Measurements from ENCODE around the gene ZNF175.
A peak's percentile ranks its signal among the peaks of the same experiment; 100 is the strongest.

Gene ZNF175

DNA sequence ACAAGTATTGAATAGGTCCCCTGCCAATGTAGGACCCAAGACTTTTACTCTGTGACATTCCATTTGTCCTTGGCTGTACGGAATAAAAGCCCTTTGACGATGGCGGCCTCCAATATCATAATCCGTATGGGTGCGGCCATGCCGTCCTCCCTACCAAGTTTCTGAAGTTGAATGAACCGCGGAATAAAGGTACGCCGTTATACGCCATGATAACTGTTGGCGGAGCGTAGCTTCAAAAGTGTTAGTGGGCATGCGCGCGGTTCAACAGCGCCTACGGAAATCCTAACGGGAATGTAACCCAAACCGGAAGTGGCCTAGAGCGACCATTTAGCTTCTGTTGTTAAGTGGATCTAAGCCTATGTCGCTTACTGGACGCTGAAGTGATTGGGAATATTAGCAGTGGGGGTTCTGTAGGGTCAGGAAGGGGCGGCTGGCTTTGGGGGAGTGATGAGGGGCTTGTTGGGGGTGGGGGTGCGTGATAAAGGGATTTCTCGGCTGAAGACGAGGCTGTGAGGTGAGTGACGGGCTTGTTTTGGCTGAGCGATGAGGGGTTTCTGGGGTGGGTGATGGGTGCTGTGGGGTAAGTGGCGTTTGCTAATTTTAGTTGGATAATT lies at the start of gene ZNF175:
ZNF175 (plus strand) TSS at position 322 of the 614 bp plus-strand sequence. CDS start 2,047 bp downstream, outside the sequence.
- Histone ChIP-seq H3K27ac (peak within 1 kb of the TSS in 17 of 21 experiments; percentile 46 to 83 (median 63)), H3K4me3 (peak within 1 kb of the TSS; percentile 52 to 76 (median 65))

DNA sequence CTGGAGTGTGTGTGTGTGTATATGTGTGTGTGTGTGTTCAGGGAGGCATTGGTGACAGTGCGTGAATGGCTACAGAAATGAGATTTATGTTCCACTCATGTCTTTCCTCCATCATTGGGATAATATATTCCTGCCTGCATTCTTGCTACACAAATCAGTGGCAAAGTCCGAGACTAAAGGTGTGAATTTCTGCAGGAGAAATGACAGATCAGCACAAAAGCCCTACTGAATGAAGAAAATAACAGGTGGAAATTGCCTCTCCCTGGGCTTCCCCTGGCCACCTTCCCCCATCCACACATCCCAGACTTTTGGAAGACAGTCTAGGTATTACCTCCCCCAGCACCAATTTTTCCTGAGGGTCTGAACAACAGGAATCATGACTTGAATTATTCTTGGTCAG lies 49.7 kb upstream of the ZNF175 start:
- Histone ChIP-seq H3K4me3 (no peak overlapping the region), H3K27ac (no peak overlapping the region)

DNA sequence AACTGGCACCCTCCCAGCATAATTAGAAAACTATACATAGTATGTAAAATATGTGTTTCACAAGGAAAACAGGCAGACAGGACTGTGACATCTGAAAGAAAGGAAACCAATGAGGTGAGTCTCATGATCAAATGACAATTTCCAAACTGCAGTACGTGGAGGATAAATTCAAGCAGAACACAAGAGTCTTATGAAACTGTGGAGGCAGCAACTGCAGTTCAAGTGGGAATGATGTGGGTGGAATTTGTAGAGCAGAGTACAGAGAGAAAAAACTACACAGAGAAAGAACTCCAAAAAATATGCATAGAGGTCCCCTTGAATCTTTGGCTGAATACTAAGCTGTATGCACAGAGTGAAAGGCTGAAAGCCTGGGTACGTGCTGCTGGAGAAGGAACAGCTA lies 49.3 kb upstream of the ZNF175 start:
- no peak overlapping the region for H3K4me3 ChIP-seq
- H3K27ac ChIP-seq, result no peak overlapping the region

DNA sequence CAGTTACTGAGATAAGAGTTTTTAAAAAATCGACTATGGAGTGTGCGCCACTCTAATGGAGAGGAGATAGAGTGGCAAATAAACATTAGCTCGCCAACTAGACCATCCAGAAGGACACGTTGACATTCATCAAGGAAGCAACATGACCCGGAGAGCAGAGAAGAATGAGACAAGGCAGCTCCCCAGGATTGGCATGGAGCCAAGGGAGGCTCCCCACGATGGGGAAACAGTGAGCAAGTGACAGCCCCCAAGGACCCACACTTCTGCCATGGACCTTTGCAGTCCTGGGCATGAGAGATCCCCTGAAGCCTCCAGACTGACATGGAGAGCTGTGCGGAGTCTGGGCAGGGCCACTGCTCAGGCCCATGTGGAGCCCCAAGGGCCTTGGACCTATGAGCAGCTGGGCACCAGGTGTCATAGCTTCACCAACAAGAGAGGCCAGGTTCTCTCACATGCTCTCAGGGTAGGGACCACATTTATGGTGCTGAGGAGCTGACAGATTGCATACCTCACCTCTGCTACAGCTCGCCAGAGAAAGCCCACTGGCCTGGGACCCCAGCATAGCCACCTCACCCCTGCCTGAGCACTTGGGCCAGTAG lies 46.3 kb upstream of the ZNF175 start:
- Histone ChIP-seq H3K27ac (no peak overlapping the region), H3K4me3 (no peak overlapping the region)

DNA sequence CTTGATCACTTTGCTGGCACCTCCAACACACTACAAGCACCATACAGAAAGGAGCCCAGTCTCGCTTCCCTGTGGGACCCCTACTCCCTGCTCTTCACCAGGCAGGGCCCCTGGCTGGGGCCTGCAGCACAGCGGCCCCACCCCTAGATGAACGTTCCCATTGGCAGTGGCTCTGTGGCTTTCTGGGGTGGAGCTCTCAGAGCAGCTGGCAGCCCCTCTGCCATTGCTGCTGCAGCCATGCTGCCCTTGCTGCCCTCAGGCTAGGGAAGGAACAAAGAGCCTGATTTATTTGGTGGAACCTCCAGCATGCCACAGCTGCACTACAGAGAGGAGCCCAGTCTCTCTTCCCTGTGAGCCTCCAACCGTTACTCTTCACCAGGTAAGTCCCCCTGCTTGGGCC lies 45.4 kb upstream of the ZNF175 start:
- no peak overlapping the region for H3K4me3 ChIP-seq
- H3K27ac ChIP-seq, result no peak overlapping the region

DNA sequence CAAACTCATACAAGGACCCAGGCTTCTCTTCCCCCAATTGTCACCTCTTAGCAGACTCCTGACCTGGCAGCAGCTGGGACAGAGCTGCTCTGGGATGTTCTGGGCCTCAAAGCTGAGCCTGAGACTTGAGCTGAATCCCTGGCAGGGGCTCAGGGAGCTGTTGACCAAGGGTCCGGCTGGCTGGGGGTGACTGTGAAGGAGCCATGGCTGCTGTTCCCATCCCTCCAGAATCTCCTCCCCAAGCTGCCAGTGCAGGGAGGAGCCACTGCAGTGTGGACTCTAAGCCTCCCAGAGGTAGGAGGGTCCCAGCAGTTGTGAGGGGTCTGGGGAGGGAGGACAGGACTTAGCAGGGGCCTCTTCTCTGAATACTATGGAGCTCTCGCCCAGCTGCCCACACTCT lies 41.8 kb upstream of the ZNF175 start:
- Histone ChIP-seq H3K4me3 (no peak overlapping the region), H3K27ac (no peak overlapping the region)

DNA sequence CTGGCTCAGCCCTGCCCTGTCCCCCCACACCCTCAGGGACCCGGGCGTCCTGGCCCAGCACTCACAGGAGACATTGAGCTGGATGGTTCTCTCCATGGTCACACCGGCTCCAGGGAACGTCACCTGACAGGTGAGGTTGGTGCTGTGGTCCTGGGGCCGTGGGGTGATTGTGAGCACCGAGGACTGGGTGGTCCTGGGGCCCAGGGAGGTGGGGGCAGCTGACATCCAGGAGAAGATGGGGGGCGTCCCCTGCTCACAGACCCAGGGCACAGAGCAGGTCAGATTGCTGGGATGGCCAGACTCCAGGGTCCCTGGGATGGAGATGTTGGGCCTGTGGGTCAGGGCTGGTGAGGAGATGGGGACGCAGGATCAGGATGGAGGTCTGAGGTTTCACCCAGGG lies 40.5 kb upstream of the ZNF175 start:
- no peak overlapping the region for H3K4me3 ChIP-seq
- H3K27ac ChIP-seq, result peak overlapping the region in 1 of 21 experiments; percentile 46

DNA sequence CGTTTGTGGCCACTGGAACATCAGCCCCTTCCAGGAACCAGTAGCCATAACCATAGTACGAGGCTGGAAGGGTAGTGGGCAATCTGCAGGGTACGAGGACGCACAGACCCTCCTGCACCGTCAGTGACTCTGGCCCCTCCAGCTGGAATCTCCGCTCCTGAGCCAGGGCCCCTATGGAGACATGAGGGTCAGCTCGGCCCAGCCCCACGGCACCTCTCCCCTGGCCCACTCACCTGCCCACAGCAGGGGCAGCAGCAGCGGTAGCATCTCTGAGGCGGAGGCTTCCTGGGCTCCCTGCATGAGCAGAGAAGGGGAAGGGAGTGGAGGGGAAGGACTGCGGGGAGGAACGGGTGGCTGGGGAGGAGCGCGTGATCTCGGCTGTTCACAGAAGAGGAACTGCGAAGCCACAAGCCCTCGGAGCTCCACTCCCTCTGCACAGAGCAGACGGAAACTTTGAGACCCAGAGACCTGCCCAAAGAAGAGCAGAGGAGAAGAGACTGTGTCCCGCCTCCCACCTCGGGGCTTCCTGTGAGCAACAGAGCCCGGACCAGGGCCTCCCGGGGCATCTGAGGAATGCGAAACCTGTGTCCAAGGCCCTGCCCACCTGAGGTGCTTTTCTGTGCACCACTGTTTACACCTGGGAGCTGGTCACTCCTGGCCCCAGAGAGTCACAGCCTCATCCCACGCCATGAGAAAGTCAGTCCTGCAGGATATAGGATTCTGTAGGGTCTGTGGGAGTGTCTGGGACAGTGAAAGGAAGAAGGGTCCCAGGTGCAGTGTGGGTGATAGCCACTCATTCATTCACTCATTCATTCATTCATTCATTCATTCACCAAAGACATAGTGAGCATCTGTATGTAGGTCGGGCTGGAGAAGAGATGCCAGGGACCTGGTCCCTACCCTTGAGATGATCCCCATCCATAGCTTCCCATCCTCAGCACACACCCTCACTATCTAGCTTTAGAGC lies 39.5 kb upstream of the ZNF175 start, which contains the start of gene SIGLEC6:
SIGLEC6 (minus strand) TSS at position 322 of the 967 bp plus-strand sequence; CDS start at position 300, 22 bp downstream.
- H3K4me3 ChIP-seq, result no peak within 1 kb of the TSS
- peak within 1 kb of the TSS in 4 of 21 experiments; percentile 17 to 55 (median 38) for H3K27ac ChIP-seq

DNA sequence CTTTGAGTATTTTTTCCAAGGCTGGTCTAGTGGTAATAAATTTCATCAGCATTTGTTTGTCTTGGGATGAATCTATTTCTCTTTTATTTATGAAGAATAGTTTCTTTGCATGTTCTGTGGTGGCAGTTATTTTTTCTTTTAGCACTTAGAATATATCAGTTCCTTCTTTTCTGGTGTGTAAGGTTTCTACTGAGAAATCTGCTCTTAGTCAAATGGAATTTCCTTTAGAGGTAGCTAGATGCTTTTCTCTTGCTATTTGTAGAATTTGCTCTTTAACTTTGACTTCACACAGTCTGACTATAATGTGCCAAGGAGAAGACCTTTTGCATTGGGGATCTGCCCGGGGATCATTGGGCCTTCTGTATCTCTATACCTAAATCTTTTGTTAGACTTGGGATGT lies 35.5 kb upstream of the ZNF175 start:
- Histone ChIP-seq H3K27ac (no peak overlapping the region), H3K4me3 (no peak overlapping the region)

DNA sequence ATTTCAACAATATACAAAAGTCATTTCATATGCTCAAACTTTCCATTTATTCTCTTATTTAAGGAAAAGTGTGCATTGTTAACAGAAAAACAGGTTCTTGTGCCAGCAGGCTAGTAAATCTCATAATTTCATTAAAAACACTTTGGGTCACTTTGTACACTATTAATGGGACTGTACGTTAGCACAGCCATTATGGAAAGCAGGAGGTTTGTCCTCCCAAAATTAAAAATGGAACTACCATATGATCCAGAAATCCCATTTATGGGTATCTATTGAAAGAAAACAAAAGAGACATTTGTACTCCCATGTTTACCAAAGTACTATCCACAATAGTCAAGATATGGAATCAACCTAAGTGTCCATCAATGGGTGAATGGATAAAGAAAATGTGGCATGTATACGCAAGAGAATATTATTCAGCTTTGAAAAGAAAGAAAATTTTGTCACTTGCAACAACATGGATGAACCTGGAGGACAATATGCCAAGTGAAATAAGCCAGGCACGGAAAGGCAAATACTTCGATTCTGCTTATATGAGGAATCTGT lies 31.2 kb upstream of the ZNF175 start:
- Histone ChIP-seq H3K4me3 (no peak overlapping the region), H3K27ac (no peak overlapping the region)

DNA sequence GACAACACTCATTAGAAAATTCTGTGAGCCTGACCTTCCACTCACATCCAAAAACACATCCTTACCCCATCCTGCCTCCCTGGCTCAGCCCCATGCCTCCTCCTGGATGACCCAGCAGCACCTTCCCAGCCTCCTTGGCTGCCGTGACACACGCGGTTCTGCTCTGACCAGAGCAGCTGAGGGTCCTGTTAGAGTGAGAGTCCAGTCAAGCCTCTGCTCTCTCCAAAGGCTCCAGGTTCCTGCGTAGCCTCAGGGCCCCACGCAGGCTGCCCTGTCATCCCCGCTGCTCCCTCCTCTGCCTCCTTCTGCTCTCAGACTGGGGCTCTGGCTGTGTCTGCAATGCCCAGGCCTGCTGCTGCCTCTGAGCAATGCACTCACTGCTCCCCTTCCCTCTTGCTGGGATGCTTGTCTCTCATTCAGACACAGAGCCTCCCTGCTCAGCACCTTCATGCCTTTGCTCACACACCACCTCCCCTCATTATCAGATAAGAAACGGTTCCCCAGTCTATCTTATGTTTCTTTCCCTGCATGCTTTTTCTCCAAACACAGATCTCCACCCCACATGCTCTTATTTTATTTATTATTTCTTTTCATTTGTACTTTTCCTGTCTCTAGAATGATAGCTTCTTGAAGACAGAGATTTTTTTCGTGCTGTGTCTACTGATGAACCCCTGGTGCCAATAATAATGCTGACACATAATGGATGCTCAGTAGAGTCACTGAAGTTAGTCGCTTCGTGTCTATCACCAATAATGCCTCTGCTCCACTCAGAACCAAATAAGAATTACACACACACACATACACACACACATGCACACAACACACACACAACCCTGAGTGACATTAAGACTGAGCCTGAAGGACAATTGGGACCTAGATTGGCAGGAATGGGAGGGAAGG lies 29.4 kb upstream of the ZNF175 start:
- Histone ChIP-seq H3K4me3 (no peak overlapping the region), H3K27ac (no peak overlapping the region)

DNA sequence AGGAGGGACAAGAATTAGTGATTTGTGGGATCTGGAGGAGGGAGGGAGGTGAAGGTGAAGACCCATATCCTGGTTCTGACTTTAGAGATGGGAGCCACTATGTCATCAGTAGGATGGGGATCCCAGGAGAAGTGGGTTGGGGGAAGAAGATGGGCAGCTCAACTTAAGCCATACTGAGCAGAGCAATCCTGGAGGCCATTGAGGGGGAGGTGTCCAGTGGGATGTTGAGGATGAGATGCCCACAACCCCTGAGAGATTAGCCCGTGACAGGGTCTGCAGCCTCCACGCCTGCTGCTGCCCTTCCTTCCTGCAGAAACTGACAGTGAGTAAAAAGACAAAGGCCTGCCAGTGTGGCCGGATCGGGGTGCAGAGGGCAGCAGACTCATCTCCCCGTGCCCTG lies 28.4 kb upstream of the ZNF175 start:
- Histone ChIP-seq H3K4me3 (no peak overlapping the region), H3K27ac (no peak overlapping the region)

DNA sequence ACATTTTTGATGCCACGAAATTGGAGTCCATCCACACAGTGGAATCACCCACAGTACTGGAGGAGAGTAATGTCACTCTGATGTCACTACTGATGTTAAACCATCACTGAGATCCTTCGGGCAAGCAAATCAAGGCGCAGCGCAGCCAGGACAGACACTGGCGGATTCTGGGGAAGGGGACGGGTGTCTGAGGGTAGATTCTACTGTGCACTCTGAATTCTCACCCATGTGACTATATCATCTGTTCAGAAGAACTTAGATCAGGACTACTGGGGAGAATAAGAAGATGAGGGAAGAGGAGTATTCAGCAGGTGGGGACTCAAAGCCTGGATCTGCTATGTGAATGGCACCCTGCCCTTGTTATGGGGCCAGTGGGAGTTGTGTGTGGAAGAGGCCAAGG lies 27.0 kb upstream of the ZNF175 start:
- no peak overlapping the region for H3K4me3 ChIP-seq
- H3K27ac ChIP-seq, result no peak overlapping the region

DNA sequence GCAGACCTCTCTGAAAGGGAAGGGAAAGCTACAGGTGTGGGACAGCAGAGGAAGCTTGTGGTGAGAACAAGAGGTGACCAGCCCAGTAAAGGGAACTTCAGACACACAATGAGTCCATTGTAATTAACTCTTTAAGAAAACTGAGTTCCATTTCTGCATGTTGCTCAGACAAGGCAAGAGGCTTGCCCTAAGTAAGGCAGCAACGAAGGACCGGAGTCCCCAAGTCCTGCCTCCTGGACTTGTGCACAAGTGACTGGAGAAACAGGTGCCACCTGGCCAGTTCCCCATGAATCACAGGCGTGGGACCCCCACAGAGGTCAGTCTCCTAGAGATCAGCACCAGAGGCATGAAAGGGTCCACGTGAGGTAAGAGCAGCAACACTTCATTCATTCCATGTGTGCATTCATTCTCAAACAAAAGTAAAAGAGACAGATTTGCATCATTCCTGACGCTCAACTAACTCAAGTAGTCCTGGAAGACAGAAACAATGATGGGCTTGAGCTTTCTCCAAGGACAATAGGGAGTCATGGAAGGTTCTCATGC lies 24.9 kb upstream of the ZNF175 start:
- H3K4me3 ChIP-seq, result no peak overlapping the region
- no peak overlapping the region for H3K27ac ChIP-seq

DNA sequence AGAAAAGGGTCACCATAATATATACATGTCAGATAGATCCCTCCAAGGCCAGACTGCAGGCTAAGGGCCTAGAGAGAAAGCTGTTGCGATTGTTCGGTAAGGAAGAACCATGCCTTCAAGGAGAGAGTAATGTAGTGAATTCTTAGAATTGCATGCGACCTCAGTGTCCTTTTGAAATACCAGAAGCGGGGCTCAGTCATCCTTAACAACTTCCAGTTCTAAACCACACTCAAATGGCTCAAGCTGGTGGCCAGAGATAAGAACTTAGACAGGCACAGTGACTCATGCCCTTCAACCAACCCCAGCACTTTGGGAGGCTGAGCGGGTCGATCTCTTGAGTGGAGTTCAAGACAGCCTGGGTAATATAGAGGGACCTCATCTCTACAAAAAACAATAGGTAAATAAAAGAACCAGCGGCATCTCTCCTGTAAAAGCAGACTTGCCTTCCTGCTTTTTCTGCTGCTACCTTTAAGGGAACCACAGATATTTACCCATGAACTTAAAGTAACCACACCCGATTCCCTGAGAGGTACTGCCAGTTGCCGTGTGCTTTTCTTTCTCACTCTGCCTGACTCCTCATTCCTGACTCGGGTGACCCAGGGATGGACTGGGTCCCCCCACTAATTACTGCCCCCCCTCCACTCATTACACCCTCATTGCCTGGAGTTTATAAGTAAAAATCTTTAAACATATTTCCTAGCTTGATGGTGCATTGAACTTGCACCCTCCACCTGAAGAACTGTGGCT lies 24.3 kb upstream of the ZNF175 start:
- no peak overlapping the region for H3K27ac ChIP-seq

DNA sequence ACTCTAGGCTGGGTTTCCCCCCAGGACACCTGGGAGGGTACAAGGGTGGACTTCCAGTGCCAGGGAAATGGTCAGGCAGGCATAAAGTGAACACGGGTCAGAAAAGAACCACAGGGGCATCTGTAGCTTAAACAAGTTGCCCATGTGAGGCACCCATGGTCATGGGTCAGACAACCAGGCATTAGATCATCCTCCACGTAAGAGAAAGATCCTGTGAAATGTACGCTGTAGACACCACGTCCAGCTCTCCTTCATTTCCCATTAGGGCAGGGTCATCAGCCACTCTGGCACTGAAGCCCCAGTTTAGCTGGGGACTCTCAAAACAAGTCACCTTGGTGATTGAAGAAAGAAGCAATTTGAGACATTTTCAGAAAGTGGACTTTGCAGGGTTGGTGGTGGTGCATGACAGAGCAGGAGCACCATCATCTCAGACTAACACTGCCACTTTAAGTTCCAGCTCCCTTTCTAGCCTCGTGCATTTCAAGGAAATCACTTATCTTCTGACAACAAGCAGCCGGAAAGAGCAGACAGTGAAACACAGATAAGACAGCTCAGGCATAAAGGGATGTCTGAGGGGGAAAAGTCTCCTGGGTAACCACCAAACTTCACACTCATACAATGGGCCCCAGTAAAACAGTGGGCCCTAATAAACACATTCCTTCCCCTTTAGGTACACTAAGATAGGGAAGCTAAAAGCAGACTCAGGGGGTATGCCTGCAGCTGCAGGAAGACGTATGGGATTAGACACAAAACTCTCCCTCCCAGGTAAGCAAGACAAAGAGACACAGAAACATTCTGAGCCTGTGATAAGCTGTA lies 23.5 kb upstream of the ZNF175 start:
- Histone ChIP-seq H3K27ac (peak overlapping the region in 1 of 21 experiments; percentile 23), H3K4me3 (no peak overlapping the region)

More for the DNA sequence above, 24.3 kb upstream of the ZNF175 start:
- H3K4me3 ChIP-seq, result no peak overlapping the region

DNA sequence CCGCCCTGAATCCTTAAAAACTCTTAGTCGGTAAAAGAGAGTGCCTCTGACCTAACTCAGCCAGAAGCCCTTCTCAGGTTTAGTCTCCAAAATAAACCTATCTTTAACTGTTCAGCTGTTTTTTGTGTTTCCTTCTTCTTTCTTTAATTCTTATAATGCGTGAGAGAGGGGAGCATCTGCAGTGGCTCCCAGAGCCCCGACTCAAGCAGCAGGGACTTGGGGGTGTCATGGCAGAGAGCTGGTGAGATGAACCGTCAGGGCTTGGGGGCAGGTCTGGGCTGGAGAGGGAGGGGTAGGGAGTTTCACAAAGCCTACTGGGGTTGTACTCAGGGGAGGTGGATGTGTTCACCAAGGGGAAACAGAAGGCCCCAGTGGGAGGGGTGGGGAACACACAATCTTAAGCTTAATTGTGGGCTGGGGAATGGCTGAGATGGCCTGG lies 22.9 kb upstream of the ZNF175 start:
- peak overlapping the region in 2 of 21 experiments; percentile 23 to 52 for H3K27ac ChIP-seq
- H3K4me3 ChIP-seq, result no peak overlapping the region

Data from skin epidermis (tissue), 12 donors.